ENCODE data around the gene NEXN.

NEXN gene

GRCh38 chr1:77881061-77881460, 7.4 kb upstream of the NEXN start:
- no peak for TF ChIP-seq CTCF (conservative IDR thresholded peaks at IDR 0.05; ENCODE audit: low read depth, low read length)
- no peak for DNase-seq (ENCODE audit: low read depth)
- H3K4me3 ChIP-seq (ENCODE audit: low read depth, low read length): no peak overlapping the region

- no peak for DNase-seq (ENCODE audit: low read depth)
- TF ChIP-seq CTCF (conservative IDR thresholded peaks at IDR 0.05; ENCODE audit: low read depth, low read length): no peak
- H3K4me3 ChIP-seq (ENCODE audit: low read depth, low read length): no peak overlapping the region
Measured at GRCh38 chr1:77882411-77882810, 6.0 kb upstream of the NEXN start.

GRCh38 chr1:77888781-77889642, 588 bp downstream of the NEXN start:
- no peak for TF ChIP-seq CTCF (conservative IDR thresholded peaks at IDR 0.05; ENCODE audit: low read depth, low read length)

GRCh38 chr1:77889671-77890070, 1.2 kb downstream of the NEXN start:
- no peak for TF ChIP-seq CTCF (conservative IDR thresholded peaks at IDR 0.05; ENCODE audit: low read depth, low read length)
- DNase-seq (ENCODE audit: low read depth): peak; percentile 74
- H3K4me3 ChIP-seq (ENCODE audit: low read depth, low read length): peak overlapping the region; percentile 89

More at GRCh38 chr1:77888781-77889642, 588 bp downstream of the NEXN start:
- H3K4me3 ChIP-seq (ENCODE audit: low read depth, low read length): peak overlapping the region; percentile 89
- DNase-seq (ENCODE audit: low read depth): peak; percentile 73

- H3K4me3 ChIP-seq (ENCODE audit: low read depth, low read length): no peak overlapping the region
- TF ChIP-seq CTCF (conservative IDR thresholded peaks at IDR 0.05; ENCODE audit: low read depth, low read length): no peak
- no peak for DNase-seq (ENCODE audit: low read depth)
Measured at GRCh38 chr1:77891200-77891599, 2.8 kb downstream of the NEXN start.

GRCh38 chr1:77899647-77900320, 11.4 kb downstream of the NEXN start:
- no peak overlapping the region for H3K4me3 ChIP-seq (ENCODE audit: low read depth, low read length)
- peak; percentile 36 for DNase-seq (ENCODE audit: low read depth)
- no peak for TF ChIP-seq CTCF (conservative IDR thresholded peaks at IDR 0.05; ENCODE audit: low read depth, low read length)
